GM23248 (cell line): ENCODE data around the gene S1PR5.

ENCODE experiments used
- EZH2 ChIP-seq: fragments of 200-600 bp; sonication (generic); IDR thresholded peaks from 2 replicates; pipeline ENCODE4 v1.6.1; 2018; ENCODE audit warnings: antibody characterized with exemption, mild to moderate bottlenecking; ENCODE audit not compliant: insufficient read depth, poor library complexity, severe bottlenecking
- EZH2phosphoT487 ChIP-seq: fragments of 200-600 bp; sonication (generic); IDR thresholded peaks from 2 replicates; pipeline ENCODE4 v1.6.1; 2018; ENCODE audit warnings: antibody characterized with exemption, moderate library complexity, mild to moderate bottlenecking, low read depth; ENCODE audit not compliant: insufficient read depth

DNA sequence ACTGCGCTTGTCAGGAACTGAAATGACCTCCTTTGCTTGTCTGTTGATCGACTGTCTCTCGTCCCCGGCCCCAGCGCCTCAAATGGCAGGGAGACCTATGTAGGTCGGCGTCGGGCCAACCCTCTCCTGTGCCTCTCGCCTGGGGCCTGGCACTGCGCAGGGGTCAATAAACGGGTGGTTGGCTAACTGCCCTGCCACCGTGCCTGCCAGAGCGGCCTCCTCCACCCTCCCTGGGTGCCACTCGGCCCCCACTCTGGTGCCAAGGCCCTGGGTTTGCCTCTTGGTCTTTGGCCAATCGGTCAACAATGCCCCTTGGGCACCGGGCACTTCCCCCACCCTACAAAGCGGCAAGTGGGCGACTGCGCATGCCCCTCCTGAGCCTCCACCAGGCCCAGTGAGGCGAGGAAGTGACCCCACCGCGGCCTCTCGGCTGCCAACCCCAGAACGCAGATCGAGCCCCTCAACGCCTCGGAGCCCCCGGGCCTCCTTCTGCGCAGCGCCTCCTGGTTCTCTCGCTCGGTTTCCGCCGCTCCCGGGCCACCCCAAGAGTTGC, 15.2 kb downstream of the S1PR5 start:
- TF ChIP-seq EZH2 (no peak), EZH2phosphoT487 (no peak)
